ENCODE data around the gene KMT2D. TPM values are rescaled to one million over a fixed set of nuclear protein-coding genes. Genes with fewer than 3 reads are reported as not detected.
"Not testable (repeated sequence)": the region's sequence is repeated elsewhere in the genome, so short reads cannot be mapped to it uniquely, and the experiment has no call there.

The KMT2D gene
- total RNA-seq, 1 experiment from 2014 or later = 18.6 TPM

DNA sequence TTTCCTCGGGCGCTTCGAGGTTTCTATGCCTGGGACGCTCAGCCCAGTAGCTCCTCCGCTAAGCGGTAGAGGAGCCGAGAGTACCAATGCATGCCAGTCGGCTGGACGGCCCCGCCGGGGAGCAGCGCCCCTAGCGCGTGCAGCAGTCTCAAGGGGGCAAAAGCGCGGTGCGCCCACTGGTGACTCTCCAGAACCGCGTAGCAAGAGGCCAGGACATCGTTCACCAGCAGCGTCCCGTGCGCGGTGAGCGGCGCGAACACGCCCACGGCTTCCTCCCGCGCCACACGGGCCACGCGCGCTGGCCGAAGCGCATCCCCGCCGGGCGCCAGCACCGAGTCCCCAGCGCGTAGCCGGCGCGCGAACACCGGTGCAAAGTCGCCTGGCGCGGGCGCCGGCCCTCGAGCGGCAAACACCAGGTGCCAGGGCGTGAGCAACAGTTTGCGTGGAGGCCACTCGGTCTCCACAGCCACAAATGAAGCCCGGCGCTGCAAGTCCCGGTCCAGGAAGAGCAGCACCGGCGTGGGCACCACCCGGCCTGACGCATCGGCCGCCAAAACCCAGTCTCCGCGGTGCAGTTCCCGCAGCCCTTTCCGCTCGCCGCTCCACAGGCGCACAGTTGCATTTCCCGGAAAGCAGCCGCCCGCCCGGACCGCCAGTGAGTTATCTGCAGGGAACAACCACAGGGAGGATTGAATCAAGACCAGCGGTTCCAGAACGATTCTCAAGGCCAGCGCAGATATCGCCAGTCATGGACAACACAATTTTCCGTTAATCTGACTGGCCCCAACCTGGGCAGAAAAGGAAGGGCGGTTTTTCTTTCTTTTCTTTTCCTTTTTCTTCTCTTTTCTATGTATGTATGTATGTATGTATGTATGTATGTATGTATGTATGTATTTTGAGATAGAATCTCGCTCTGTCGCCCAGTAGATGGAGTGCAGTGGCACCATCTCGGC lies 29.5 kb upstream of the KMT2D start:
- peak; percentile 32 for DNase-seq (ENCODE audit: low spot score)
- in situ Hi-C loops (cut with HindIII; ENCODE audit: low sequenced_read_pairs) = no loop called here

DNA sequence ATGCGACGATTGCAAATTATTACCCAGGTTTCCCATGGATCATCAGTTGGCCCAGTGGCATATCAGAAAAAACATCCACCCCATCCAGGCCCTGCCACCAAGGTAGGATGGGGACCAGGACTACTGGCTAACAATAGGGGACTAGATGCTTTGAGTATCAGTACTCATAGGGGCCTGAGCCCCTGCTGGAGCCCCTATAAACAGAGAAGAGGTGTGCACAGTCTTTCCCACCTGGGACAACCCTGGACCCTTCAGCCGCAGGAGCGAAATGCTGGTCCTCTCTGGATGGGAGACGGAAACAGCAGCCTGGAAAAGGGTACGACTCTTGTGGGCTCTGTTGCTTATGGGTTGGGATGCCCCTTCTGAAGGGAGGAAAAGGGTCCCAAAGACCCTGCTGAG lies 28.3 kb upstream of the KMT2D start:
- in situ Hi-C loops (cut with HindIII; ENCODE audit: low sequenced_read_pairs) = no loop called here
- DNase-seq (ENCODE audit: low spot score) = no peak

DNA sequence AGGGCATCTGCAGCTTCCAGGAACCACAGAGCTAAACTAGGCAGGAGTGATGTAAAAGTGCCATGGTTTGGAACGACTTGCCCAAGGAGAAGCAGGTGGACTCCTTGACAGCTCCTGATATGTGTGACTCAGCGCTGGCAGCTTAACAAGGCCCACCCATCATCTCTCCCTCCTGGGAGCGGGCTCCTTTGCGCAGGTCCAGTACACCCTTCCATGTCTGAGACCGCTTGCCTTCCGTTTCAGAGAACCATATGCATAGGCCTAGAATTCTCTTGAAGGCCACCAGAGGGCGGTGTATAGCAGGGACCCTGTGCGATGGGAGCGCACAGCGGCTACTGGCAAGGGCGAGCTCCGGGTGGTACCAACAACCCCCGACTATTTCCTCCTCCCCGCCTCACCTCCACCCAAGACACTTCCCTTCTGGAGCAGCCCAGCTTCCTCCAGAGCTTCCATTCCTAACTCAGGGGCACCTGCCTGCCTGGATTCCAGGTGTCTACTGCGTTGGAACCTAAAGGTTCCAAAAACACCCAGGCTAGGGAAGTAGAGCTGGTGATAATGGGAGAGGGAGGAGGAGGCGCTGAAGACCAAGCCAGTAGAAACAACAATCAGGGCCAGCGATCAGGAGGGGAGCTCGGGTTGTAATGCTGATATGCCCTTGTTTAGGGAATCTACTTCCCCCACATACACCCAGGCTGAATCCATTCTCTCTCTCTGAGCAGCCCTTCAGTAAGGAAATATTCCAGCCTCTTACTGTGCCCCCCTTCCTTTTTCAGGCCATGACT lies 27.7 kb upstream of the KMT2D start:
- DNase-seq (ENCODE audit: low spot score) = peak; percentile 95
- in situ Hi-C loops (cut with HindIII; ENCODE audit: low sequenced_read_pairs) = no loop called here

DNA sequence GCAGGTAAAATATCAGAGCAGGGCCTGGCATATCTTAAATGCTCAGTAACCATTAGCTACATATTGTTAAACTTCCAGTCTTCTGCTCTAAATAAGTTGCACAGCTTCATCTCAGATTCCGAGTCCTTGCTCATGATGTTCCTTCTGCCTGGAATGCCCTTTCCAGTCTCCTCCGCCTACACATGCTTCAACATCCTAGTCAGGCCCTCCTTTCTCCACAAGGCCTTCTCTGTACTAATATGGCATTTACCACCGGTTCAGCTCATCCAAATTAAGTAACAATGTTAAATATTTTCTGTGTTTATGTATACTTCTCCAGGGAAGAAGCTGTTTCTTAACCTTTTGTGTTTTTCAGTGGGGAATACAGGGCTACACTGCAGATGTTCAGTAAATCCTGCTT lies 25.5 kb upstream of the KMT2D start:
- in situ Hi-C loops (cut with HindIII; ENCODE audit: low sequenced_read_pairs) = no loop called here

DNA sequence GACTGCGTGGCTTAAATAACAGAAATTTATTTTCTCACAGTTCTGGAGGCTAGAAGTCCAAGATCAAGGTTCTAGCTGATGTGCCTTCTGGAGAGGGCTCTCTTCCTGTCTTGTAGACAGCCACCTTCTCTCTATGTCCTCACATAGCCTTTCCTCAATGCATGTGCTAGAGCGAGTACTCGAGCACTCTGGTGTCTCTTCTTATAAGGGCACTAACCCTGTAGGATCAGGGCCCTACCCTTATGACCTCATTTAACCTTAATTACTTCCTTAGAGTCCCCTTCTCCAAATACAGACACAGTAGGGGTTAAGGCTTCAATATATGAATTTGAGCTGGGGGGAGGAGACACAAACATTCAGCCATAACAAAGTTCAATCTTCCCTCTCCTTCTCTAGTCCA lies 23.8 kb upstream of the KMT2D start:
- no peak for DNase-seq (ENCODE audit: low spot score)
- in situ Hi-C loops (cut with HindIII; ENCODE audit: low sequenced_read_pairs) = no loop called here

More for the DNA sequence above, 25.5 kb upstream of the KMT2D start:
- no peak for DNase-seq (ENCODE audit: low spot score)

DNA sequence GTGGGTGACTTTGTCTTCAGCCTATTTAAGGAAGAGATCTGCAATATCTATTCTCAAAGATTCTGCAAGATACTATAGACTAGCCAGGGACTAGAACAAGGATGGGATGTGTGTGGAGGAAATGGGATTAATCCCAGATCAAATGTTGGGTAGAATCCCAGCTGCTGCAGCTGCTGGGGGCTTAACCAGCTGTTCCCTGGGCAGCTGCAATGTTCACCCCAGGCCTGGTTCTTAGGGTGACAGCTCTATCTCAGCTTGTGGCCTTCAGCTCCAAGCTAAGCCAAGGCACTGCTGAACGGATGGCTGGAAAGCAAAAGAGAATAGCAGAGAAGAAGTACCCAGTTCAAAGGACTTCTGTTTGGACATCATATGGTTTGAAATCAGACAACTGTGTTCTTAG lies 19.2 kb upstream of the KMT2D start:
- in situ Hi-C loops (cut with HindIII; ENCODE audit: low sequenced_read_pairs) = no loop called here
- DNase-seq (ENCODE audit: low spot score) = no peak

DNA sequence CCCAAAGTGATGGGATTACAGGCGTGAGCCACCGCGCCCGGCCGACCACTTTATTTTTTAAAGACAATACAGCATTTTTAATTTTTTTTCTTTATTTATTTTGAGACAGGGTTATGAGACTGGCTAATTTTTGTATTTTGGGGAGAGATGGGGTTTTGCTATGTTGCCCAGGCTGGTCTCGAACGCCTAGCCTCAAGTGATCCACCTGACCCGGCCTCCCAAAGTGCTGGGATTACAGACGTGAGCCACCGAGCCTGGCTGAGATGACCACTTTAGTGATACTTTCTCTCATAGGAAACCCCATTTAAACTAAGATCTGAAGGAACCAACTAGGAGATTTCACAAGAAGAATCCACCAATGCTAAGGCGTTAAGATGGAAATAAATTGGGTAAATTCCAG lies 10.4 kb upstream of the KMT2D start:
- in situ Hi-C loops (cut with HindIII; ENCODE audit: low sequenced_read_pairs) = no loop called here
- DNase-seq (ENCODE audit: low spot score) = no peak

DNA sequence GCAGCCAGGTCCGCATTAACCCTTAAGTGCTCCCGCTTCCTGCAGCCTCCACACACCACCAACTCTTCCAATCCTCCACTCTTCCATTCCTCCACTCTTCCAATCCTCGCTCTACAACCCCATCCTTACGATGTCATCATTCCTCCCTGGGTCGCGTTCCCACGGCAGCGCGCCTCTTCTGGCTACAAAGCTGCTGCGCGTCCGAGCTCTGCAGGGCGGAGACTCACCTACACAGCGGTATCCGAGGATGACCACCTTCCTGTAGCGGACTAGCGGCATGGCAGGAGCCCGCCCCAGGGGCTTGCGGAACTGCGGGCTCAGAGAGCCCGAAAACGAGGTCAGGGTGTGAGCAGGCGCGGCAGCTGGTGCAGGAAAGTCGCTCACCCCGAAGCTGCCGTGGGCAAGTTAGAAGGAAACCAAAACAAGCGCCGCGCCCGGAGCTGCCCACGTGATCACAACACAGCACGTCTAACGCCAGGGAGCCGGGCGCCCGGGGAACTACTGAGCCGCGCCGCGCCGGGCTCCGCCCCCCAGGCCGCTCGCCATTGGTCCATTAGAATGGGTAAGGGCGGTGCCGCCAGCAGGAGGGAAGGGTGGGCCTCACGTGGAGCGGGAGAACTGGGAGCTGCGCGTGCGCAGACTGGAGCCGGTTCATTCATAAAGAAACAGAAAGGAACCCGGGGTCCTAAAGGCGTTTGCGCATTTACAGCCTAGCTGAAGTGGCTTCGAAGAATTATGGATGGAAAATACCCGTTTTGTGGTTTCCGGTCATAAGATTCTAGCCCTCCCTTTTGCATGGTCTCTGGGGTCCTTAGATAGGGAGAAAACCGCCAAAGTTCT lies 9.1 kb upstream of the KMT2D start, which contains the start of gene RHEBL1:
Gene RHEBL1, minus strand, starts transcription at position 473 of the 840 bp plus-strand sequence. Its CDS starts 194 bp downstream, at position 279.
- in situ Hi-C loops (cut with HindIII; ENCODE audit: low sequenced_read_pairs) = no loop called here
- peak; percentile 95 for DNase-seq (ENCODE audit: low spot score)

DNA sequence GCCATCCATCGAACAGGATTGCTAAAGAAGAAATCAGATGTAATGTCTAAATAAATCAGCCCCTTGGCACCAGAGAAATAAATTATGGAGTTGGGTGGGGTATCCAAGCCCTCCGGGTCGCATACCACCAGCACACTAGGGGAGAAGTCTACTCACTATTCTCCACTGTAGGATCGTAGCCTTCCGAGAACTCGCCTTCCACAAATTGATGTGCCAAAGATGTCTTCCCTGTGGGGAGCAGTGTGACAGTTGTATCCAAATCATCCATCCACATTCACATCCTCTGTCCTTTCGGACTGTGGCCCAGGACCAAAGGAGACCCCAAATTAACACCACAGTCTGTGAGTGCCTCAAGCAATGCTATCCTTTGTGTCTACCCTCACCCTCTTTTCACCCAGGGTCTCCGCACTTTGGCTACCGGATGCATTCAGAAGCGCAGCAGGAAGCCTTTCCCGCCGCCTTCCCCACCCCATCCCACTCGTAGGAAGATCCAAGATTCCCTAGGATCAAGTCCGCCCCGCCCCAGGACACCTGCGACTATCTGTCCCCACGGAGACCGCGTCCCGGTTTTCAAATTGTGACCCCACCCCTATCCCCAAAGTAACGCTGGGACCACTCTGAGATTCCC lies 8.4 kb upstream of the KMT2D start:
- DNase-seq (ENCODE audit: low spot score) = peak; percentile 16
- in situ Hi-C loops (cut with HindIII; ENCODE audit: low sequenced_read_pairs) = no loop called here

DNA sequence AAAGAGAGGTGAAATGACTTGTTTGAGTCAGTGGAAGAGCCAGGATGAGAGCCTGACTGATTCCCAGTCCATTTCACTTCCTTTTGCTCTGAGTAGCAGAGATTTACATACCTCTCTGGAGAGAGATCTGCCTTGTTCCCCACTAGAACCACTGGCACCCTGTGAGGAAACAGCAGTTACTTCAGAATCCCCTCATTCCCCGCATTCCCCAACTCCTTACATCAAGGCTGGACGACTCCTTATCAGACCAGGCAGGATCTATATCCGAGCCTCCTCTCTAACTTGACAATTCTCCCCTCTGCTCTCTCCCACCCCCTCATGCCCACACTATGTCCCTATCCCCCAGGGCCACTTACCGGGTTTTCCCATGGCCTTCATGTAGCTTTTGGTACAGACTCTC lies 5.5 kb upstream of the KMT2D start:
- in situ Hi-C loops (cut with HindIII; ENCODE audit: low sequenced_read_pairs) = no loop called here
- no peak for DNase-seq (ENCODE audit: low spot score)

DNA sequence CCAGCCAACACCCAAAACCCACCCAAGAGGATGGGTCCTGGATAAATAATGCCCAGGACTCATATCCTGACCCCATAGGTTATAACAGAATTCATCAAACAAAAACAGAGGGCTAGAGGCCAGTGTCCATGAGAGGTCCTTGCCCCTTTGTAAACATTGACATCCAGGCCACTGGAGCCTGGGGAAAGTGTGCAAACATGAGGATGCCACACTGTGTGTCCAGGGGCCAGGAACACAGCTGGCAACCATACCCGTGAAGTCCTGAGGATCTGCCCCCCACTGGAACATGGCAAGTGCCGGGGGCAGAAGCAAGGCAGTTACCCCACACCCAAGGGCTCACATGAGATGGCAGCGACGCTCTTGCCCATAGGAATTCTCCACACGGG lies 4.2 kb upstream of the KMT2D start:
- no peak for DNase-seq (ENCODE audit: low spot score)
- in situ Hi-C loops (cut with HindIII; ENCODE audit: low sequenced_read_pairs) = no loop called here

DNA sequence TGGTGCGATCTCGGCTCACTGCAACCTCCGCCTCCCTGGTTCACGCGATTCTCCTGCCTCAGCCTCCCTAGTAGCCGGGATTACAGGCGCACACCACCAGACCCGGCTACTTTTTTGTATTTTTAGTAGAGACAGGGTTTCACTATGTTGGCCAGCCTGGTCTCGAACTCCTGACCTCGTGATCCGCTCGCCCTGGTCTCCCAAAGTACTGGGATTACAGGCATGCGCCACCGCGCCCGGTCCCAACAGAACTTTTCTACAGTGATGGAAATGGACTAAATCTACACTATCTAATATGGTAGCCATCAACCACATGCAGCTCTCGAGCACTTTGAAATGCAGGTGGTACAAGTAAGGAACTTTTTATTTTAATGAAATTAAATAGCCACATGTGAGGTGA lies 1.3 kb upstream of the KMT2D start:
- in situ Hi-C loops (cut with HindIII; ENCODE audit: low sequenced_read_pairs); DNase-seq (ENCODE audit: low spot score): not testable (repeated sequence)

DNA sequence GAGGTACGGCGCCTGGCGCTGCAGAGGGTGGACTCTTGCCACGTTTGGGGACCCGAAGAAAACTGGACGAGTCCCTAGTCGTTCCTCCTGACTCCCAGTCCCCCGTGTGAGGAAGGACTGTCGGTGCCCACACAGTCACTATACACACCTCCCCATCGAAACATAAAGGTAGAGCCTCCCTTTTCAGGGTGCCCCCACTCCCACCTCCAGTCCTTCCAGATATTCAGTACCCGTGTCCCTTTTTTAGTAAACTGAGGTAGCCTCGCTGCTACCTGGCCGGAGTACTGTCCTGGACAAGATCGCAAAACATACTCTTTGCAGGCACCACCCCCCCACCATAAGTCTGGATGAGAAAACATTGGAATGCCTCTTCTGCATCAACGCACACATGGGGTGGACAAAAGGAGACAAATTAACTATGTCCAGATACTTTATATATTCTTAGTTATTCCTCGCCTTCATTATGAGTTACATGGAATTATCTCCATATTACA lies 610 bp upstream of the KMT2D start:
- in situ Hi-C loops (cut with HindIII; ENCODE audit: low sequenced_read_pairs) = no loop called here
- no peak for DNase-seq (ENCODE audit: low spot score)

DNA sequence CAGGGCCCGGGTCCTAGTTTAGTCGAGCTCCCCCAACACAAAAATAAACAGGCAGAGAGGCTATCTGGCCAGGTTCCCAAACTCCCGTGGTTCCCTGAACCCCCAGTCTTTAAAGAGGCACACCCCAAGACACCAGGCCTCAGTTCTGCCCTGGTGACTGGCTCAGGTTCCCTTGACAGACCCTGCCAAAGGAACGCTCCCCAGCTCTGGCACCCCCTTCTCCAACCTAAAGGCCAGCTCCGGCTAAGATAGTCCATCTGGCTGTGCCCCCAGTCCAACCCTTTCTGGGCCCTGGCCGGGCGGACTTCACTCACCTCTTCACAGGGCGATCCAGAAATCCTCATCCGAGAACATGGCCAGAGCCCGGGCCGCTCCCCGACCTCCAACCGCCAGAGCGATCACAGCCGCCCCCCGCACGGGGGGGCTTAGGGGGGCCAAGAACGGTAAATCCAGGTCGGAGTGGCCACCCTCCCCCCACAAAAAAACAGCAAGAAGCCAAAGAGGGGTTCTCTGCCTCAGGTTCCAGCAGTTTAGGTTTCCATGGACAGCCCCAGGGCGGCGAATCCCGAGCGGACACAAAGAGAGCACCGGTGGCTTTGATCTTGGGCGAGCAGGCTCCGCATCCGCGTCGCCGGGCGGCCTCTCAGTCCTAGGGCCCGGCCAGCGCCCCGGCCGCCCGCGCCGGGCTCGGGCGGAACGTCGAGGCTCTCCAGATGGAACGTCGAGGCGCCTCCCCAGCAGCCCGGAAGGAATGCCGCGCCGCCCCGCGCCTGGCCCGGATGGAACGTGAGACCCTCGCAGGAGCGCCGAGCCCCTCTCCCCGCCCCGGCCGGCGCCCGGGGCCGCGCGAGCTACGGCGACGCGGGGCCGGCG lies 1.1 kb downstream of the KMT2D start:
- in situ Hi-C loops (cut with HindIII; ENCODE audit: low sequenced_read_pairs) = no loop called here
- DNase-seq (ENCODE audit: low spot score) = no peak

DNA sequence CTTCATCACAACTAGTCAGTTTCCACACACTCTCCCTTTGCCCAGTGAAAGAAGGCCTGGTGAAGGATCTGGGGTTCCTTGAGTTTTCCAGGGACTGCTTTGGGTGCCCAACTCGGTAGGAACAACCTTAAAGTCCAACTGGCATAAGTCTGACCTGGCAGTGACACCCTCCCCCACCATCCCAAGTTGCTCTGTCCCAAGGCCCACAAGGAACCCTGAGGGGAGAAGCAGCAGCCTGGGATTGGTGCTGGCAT lies 1.6 kb downstream of the KMT2D start:
- no peak for DNase-seq (ENCODE audit: low spot score)
- in situ Hi-C loops (cut with HindIII; ENCODE audit: low sequenced_read_pairs) = no loop called here

DNA sequence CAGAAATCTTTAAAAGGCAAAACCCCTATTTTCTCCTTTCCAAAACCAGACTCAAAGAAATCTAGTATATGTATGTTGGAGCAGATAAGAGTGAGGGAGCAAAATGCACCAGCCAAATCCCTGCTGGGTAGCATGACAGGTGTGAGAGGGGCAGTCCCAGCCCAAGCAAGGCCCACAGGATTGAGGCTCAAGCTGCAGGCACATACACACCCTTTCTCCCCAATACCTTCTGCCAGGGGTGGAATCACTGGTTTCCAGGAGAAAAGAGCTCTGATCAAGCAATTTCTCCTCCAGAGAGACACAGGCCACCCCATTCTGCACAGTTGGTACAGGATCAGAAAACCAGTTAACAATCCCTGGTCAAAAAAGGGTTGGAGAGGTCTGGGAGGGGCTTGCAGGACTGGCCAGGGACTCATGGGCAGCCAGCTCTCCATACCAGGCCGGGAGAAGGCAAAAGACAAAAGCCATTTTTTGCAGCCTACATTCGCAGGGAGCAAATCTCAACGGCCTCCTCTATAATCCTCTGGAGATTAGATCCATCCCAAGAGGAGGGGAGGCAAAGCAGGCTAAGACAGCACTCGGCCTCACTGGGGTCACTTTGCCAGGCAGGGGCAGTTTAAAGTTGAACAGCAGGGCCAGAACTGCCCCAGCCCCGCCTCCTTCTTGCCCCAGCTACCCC lies 2.1 kb downstream of the KMT2D start:
- in situ Hi-C loops (cut with HindIII; ENCODE audit: low sequenced_read_pairs) = no loop called here
- DNase-seq (ENCODE audit: low spot score) = no peak

DNA sequence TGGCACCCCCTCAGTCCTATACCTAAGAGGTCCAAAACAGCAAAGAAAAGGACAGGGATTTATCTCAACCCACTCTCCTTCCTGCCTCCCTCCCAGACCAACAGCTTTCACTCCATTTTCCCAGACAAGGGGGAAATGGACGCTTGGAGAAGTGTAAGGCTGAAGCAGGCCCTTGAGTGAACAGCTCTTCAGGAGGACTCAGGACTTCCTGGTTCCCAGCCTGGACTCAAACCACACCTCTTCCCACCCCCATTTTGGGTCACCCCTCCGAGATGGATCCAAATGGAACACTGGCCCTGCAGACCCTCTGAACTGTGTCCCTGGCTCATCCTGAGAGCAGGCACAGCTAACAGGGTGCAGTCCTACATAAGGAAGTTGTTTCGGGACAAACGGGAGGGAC lies 2.7 kb downstream of the KMT2D start:
- DNase-seq (ENCODE audit: low spot score) = no peak
- in situ Hi-C loops (cut with HindIII; ENCODE audit: low sequenced_read_pairs) = no loop called here
